OCI-LY1 (cell line): ENCODE measurements around the gene SNAI1.

Experiments
- EZH2 ChIP-seq: fragments of 200-600 bp; sonication (generic), shearing (Covaris generic); IDR thresholded peaks from 2 replicates; pipeline ENCODE4 v1.8.0; 2017; ENCODE audit warnings: borderline replicate concordance, mixed run types, mild to moderate bottlenecking, antibody characterized with exemption, low read length, moderate library complexity, mixed read lengths
- TF ChIP-seq, protein P1 (sequence below): fragments of 200-600 bp; sonication (generic), shearing (Covaris generic); IDR thresholded peaks from 2 replicates; pipeline ENCODE4 v1.5.1; 2017; ENCODE audit warnings: mild to moderate bottlenecking, antibody characterized with exemption, low read length, moderate library complexity, mixed read lengths

DNA sequence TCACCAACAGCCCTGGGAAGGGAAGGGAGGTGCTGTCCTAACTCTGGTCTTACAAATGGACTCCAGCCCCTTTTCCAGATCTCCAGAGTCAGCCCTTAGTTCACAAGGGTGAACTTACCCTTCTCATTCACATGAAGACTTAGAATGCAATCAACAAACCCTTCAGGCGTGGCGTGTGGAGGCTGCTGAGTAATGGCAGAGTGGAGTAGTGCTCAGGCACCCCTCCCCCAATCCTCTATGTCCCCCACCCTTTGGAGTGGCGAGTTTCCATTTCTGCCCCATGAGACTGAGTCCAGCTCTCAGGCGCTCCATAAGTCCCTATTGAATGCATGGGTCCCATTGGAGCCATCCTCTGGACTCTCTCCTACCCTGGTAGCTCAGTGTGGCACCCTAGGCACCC is 3.3 kb downstream of the SNAI1 start:
- TF ChIP-seq, protein P1, sequence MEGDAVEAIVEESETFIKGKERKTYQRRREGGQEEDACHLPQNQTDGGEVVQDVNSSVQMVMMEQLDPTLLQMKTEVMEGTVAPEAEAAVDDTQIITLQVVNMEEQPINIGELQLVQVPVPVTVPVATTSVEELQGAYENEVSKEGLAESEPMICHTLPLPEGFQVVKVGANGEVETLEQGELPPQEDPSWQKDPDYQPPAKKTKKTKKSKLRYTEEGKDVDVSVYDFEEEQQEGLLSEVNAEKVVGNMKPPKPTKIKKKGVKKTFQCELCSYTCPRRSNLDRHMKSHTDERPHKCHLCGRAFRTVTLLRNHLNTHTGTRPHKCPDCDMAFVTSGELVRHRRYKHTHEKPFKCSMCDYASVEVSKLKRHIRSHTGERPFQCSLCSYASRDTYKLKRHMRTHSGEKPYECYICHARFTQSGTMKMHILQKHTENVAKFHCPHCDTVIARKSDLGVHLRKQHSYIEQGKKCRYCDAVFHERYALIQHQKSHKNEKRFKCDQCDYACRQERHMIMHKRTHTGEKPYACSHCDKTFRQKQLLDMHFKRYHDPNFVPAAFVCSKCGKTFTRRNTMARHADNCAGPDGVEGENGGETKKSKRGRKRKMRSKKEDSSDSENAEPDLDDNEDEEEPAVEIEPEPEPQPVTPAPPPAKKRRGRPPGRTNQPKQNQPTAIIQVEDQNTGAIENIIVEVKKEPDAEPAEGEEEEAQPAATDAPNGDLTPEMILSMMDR = no peak
- no peak for TF ChIP-seq EZH2
